SU-DHL-6 (cell line): ENCODE data around the gene CD52.

Source experiments
- H2AFZ ChIP-seq: fragments of 200-600 bp; sonication (generic); 2 replicates; pipeline ENCODE4 v1.6.1; 2014; ENCODE audit warnings: low read depth, mild to moderate bottlenecking, moderate library complexity, mixed read lengths, antibody characterized with exemption, low read length; ENCODE audit not compliant: severe bottlenecking
- H3F3A ChIP-seq: fragments of 200-600 bp; shearing (Covaris generic); 2 replicates; pipeline ENCODE4 v1.6.0; 2016; ENCODE audit warnings: antibody characterized with exemption, mild to moderate bottlenecking; ENCODE audit not compliant: insufficient read depth
- H3K27ac ChIP-seq: fragments of 200-600 bp; sonication (generic); 2 replicates; pipeline ENCODE4 v1.5.1; 2016; ENCODE audit warnings: low read depth, mild to moderate bottlenecking, low read length, moderate library complexity, mixed read lengths
- H3K27me3 ChIP-seq: fragments of 200-600 bp; sonication (generic), shearing (Covaris generic); 2 replicates; pipeline ENCODE4 v1.6.0; 2014; ENCODE audit warnings: mild to moderate bottlenecking, low read length
- H3K36me3 ChIP-seq: fragments of 200-600 bp; sonication (generic); 2 replicates; pipeline ENCODE4 v1.6.1; 2014; ENCODE audit warnings: mild to moderate bottlenecking, low read length, mixed read lengths
- H3K4me2 ChIP-seq: fragments of 300-600, 200-600 bp; shearing (Covaris generic), sonication (generic); 2 replicates; pipeline ENCODE4 v1.6.0; 2014; ENCODE audit warnings: low read length, low read depth, mild to moderate bottlenecking; ENCODE audit not compliant: poor library complexity, severe bottlenecking
- H3K4me3 ChIP-seq: fragments of 200-600 bp; sonication (generic); 2 replicates; pipeline ENCODE4 v1.5.1; 2014; ENCODE audit warnings: antibody characterized with exemption, low read length, mild to moderate bottlenecking, mixed read lengths; ENCODE audit not compliant: insufficient read depth, poor library complexity, severe bottlenecking
- H3K79me2 ChIP-seq: fragments of 200-600 bp; sonication (generic); 2 replicates; pipeline ENCODE4 v1.6.1; 2014; ENCODE audit warnings: mild to moderate bottlenecking, low read length, moderate library complexity; ENCODE audit not compliant: insufficient read depth
- H3K9ac ChIP-seq: fragments of 200-600 bp; sonication (generic); 2 replicates; pipeline ENCODE4 v1.7.0; 2014; ENCODE audit warnings: mild to moderate bottlenecking, low read length
- H3K9me2 ChIP-seq: fragments of 200-600 bp; sonication (generic); replicated peaks from 2 replicates; pipeline ENCODE4 v1.6.1; 2014; ENCODE audit warnings: low read length; ENCODE audit not compliant: insufficient read depth
- H3K9me3 ChIP-seq: fragments of 200-600 bp; sonication (generic); 2 replicates; pipeline ENCODE4 v1.6.1; 2014; ENCODE audit warnings: low read length, mixed read lengths; ENCODE audit not compliant: insufficient read depth
- H4K20me1 ChIP-seq: fragments of 200-600 bp; sonication (generic); 2 replicates; pipeline ENCODE4 v1.6.1; 2014; ENCODE audit warnings: low read depth, mild to moderate bottlenecking, antibody characterized with exemption, low read length, moderate library complexity, mixed read lengths
- EZH2phosphoT487 ChIP-seq: fragments of 200-600 bp; sonication (generic), shearing (Covaris generic); conservative IDR thresholded peaks from 2 replicates; pipeline ENCODE4 v1.6.1; 2018; ENCODE audit warnings: mild to moderate bottlenecking, antibody characterized with exemption, low read length, moderate library complexity, mixed read lengths
- TF ChIP-seq, protein P1 (sequence below): fragments of 200-600 bp; sonication (generic); IDR thresholded peaks from one replicate; pipeline ENCODE4 v1.5.1; 2017; ENCODE audit warnings: antibody characterized with exemption, mild to moderate bottlenecking, low read length, moderate library complexity; ENCODE audit not compliant: insufficient read depth, poor library complexity, severe bottlenecking

CD52 gene

DNA sequence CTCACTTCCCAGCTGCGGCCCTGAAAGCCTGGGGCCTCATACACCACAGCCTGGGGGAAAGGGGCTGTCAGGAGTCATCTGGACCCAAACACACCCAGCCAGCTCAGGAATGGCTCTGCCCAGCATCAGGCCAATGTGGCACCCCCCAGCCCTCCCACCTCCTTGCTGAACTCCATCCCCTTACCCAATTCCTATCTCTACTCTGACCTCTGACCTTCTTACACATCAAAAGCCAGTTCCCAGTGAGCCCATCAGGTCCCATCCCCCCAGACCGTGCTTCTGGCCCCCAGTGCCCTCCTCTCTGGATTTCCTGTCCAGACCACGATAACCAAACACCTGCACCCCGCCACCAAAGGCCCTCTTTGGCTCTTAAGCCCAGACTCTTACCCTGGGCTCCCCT is 19.9 kb downstream of the CD52 start:
- Histone ChIP-seq H3F3A (peaks cover 8% of the 10 kb centered on the region; the same call in 1 of the 2 replicates), H3K36me3 (no peaks in the 10 kb centered on the region), H3K27ac (no peak overlapping the region), H3K4me2 (no peak overlapping the region), H3K27me3 (no peaks in the 10 kb centered on the region), H3K4me3 (no peak overlapping the region), H3K9ac (no peak overlapping the region), H3K79me2 (no peaks in the 10 kb centered on the region), H3K9me3 (no peaks in the 10 kb centered on the region), H4K20me1 (no peaks in the 10 kb centered on the region), H2AFZ (no peak overlapping the region), H3K9me2 (no peaks in the 10 kb centered on the region)
- TF ChIP-seq, protein P1, sequence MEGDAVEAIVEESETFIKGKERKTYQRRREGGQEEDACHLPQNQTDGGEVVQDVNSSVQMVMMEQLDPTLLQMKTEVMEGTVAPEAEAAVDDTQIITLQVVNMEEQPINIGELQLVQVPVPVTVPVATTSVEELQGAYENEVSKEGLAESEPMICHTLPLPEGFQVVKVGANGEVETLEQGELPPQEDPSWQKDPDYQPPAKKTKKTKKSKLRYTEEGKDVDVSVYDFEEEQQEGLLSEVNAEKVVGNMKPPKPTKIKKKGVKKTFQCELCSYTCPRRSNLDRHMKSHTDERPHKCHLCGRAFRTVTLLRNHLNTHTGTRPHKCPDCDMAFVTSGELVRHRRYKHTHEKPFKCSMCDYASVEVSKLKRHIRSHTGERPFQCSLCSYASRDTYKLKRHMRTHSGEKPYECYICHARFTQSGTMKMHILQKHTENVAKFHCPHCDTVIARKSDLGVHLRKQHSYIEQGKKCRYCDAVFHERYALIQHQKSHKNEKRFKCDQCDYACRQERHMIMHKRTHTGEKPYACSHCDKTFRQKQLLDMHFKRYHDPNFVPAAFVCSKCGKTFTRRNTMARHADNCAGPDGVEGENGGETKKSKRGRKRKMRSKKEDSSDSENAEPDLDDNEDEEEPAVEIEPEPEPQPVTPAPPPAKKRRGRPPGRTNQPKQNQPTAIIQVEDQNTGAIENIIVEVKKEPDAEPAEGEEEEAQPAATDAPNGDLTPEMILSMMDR: no peak
- TF ChIP-seq EZH2phosphoT487: no peak

GRCh38 chr1:26338670-26339069 is 20.9 kb downstream of the CD52 start:
- Histone ChIP-seq H3K27me3 (no peaks in the 10 kb centered on the region), H3F3A (peaks cover 8% of the 10 kb centered on the region; the same call in 1 of the 2 replicates)

DNA sequence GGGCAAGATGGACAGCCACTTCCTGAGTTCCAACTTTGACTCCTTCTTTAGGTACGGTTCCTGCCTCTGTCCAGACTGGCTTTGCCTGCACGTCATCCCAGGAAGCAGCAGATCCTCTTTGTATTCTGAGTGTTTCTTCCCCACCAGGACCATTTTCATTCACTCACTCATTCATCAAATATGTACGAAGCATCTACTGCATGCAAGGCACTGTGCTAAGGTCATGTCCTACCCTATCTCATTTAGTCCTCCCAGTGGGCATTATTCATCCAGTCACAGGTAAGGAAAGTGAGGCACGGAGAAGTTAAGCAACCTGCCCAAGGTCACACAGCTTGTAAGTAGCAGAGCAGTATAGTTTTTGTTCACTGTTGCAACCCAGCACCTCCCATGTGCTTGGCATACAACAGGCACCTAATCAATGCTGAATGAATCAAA is 22.3 kb downstream of the CD52 start:
- Histone ChIP-seq H2AFZ (no peak overlapping the region), H3K9me3 (no peaks in the 10 kb centered on the region), H3K36me3 (no peaks in the 10 kb centered on the region), H3F3A (peaks cover 8% of the 10 kb centered on the region; the same call in 1 of the 2 replicates), H3K9me2 (no peaks in the 10 kb centered on the region), H4K20me1 (no peaks in the 10 kb centered on the region), H3K79me2 (no peaks in the 10 kb centered on the region), H3K27ac (no peak overlapping the region), H3K9ac (no peak overlapping the region), H3K4me2 (no peak overlapping the region), H3K27me3 (no peaks in the 10 kb centered on the region), H3K4me3 (no peak overlapping the region)
- no peak for TF ChIP-seq EZH2phosphoT487
- TF ChIP-seq, protein P1: no peak

More at GRCh38 chr1:26338670-26339069, 20.9 kb downstream of the CD52 start:
- no peaks in the 10 kb centered on the region for H3K9me2 ChIP-seq
- no peaks in the 10 kb centered on the region for H3K36me3 ChIP-seq
- no peak overlapping the region for H3K4me2 ChIP-seq
- no peak overlapping the region for H3K4me3 ChIP-seq
- H4K20me1 ChIP-seq: no peaks in the 10 kb centered on the region
- no peaks in the 10 kb centered on the region for H3K79me2 ChIP-seq
- no peaks in the 10 kb centered on the region for H3K9me3 ChIP-seq
- H3K9ac ChIP-seq: no peak overlapping the region
- no peak overlapping the region for H2AFZ ChIP-seq
- TF ChIP-seq, protein P1: no peak
- no peak for TF ChIP-seq EZH2phosphoT487
- H3K27ac ChIP-seq: no peak overlapping the region
